T-helper 1 cell treated with Interleukin-12 subunit alpha and Interleukin-12 subunit beta and Interleukin-4 antibody, amounts not matched to agents 30 μg/mL and 1 μg/mL, for 36 hours (primary cell): Measurements from ENCODE around the gene NCOA1.
"Not testable (repeated sequence)": the region's sequence is repeated elsewhere in the genome, so short reads cannot be mapped to it uniquely, and the experiment has no call there.

Experiments used
- H3K27ac Mint-ChIP-seq: one replicate; pipeline ENCODE4 v1.8.0; 2021; ENCODE audit warnings: mild to moderate bottlenecking, mixed read lengths
- H3K27me3 Mint-ChIP-seq: one replicate; pipeline ENCODE4 v1.8.0; 2021; ENCODE audit warnings: low read depth, mixed read lengths
- H3K36me3 Mint-ChIP-seq: one replicate; pipeline ENCODE4 v1.8.0; 2021; ENCODE audit warnings: low read depth, mixed read lengths
- H3K4me1 Mint-ChIP-seq: one replicate; pipeline ENCODE4 v1.8.0; 2021; ENCODE audit warnings: low read depth, mixed read lengths
- H3K4me3 Mint-ChIP-seq: one replicate; pipeline ENCODE4 v1.8.0; 2021; ENCODE audit warnings: mild to moderate bottlenecking, moderate library complexity, mixed read lengths
- H3K9me3 Mint-ChIP-seq: one replicate; pipeline ENCODE4 v1.8.0; 2021; ENCODE audit warnings: mixed read lengths

The NCOA1 gene

GRCh38 chr2:24792542-24792873 lies 301.5 kb downstream of the NCOA1 start:
- H3K27ac Mint-ChIP-seq, result peak overlapping the region; percentile 99
- no peaks in the 10 kb centered on the region for H3K27me3 Mint-ChIP-seq
- peak overlapping the region; percentile 95 for H3K4me3 Mint-ChIP-seq
- peaks cover 28% of the 10 kb centered on the region for H3K4me1 Mint-ChIP-seq
- H3K36me3 Mint-ChIP-seq, result peaks cover 20% of the 10 kb centered on the region
- no peaks in the 10 kb centered on the region for H3K9me3 Mint-ChIP-seq

DNA sequence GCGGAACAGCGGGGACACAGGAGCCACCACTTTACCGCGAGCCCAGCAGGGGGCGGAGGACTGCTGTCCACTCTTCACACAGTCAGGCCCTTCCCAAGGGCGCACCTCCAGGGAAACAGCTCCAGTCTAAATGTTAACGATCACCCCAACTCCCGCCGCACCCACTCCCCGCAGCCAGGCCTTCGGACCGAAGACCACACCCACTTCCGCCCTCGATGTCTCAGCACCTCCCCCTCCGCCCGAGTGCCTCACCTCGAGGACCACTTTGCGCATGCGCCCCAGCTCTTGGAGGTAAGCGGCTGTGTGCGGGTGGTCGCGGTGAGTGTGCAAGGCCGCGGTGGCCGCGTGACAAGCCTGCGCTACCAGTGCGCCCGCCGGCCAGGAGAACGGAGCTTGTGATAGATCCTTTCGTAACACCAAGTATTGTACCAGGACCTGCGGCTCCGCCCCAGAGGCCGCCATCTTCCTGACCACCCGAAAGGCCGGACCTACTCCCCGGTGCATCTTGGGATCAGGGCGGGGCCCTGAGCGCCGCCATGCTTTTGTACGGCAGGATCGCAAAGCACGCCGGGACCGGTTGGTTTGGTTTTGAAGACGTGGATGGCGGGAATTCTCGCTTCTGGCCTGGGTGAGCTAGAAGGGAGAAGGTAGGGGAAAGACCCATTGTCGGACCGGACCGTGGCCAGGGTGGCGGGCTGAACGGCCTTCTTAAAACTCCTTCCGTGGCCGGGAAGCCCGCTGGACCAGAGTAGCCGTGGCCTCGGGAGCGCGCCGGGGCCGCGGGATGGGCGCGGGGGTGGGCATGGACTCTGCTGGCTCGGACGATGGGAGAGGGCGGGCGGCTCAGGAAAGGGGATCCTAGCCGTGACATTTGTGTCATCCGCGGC lies 302.1 kb downstream of the NCOA1 start, which contains the start of the genes CENPO and PTRHD1:
Gene CENPO (plus strand): TSS at position 552 of the 887 bp plus-strand sequence. CDS start 495 bp downstream, outside the sequence.
Gene PTRHD1 (minus strand): TSS at position 518 of the 887 bp plus-strand sequence. CDS start 14 bp downstream, at position 504.
- H3K4me3 Mint-ChIP-seq, result peak within 1 kb of the TSS; percentile 95
- H3K4me1 Mint-ChIP-seq, result peaks cover 30% of the 10 kb centered on the region
- H3K27me3 Mint-ChIP-seq, result no peaks in the 10 kb centered on the region

GRCh38 chr2:24793761-24794435 lies 302.8 kb downstream of the NCOA1 start:
- peaks cover 25% of the 10 kb centered on the region for H3K36me3 Mint-ChIP-seq
- H3K27ac Mint-ChIP-seq, result peak overlapping the region; percentile 99
- H3K27me3 Mint-ChIP-seq, result no peaks in the 10 kb centered on the region
- no peaks in the 10 kb centered on the region for H3K9me3 Mint-ChIP-seq
- peak overlapping the region; percentile 95 for H3K4me3 Mint-ChIP-seq
- peaks cover 33% of the 10 kb centered on the region for H3K4me1 Mint-ChIP-seq

More for the DNA sequence above, 302.1 kb downstream of the NCOA1 start, which contains the start of the genes CENPO and PTRHD1:
- Mint-ChIP-seq H3K9me3 (no peaks in the 10 kb centered on the region), H3K27ac (peak within 1 kb of the TSS; percentile 99), H3K36me3 (peaks cover 24% of the 10 kb centered on the region)

- H3K4me1 Mint-ChIP-seq, result peaks cover 30% of the 10 kb centered on the region
- H3K27ac Mint-ChIP-seq, result no peak overlapping the region
- no peak overlapping the region for H3K4me3 Mint-ChIP-seq
- no peaks in the 10 kb centered on the region for H3K27me3 Mint-ChIP-seq
- no peaks in the 10 kb centered on the region for H3K9me3 Mint-ChIP-seq
- H3K36me3 Mint-ChIP-seq, result peaks cover 40% of the 10 kb centered on the region
These were observed 306.6 kb downstream of the NCOA1 start for GRCh38 chr2:24797644-24798043.

DNA sequence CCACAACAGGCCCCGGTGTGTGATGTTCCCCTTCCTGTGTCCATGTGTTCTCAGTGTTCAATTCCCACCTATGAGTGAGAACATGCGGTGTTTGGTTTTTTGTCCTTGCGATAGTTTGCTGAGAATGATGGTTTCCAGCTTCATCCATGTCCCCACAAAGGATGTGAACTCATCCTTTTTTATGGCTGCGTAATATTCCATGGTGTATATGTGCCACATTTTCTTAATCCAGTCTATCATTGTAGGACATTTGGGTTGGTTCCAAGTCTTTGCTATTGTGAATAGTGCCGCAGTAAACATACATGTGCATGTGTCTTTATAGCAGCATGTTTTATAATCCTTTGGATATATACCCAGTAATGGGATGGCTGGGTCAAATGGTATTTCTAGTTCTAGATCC lies 309.4 kb downstream of the NCOA1 start:
- H3K27ac Mint-ChIP-seq, H3K9me3 Mint-ChIP-seq, H3K27me3 Mint-ChIP-seq, H3K4me3 Mint-ChIP-seq: not testable (repeated sequence)
- Mint-ChIP-seq H3K36me3 (peaks cover 53% of the 10 kb centered on the region), H3K4me1 (peaks cover 28% of the 10 kb centered on the region)

GRCh38 chr2:24805811-24806660 lies 315.0 kb downstream of the NCOA1 start:
- Mint-ChIP-seq H3K36me3 (peaks cover 38% of the 10 kb centered on the region), H3K4me1 (peaks cover 28% of the 10 kb centered on the region)
- H3K9me3 Mint-ChIP-seq, H3K27ac Mint-ChIP-seq, H3K4me3 Mint-ChIP-seq, H3K27me3 Mint-ChIP-seq: not testable (repeated sequence)

GRCh38 chr2:24806661-24807036 lies 315.6 kb downstream of the NCOA1 start:
- peak overlapping the region; percentile 5 for H3K27ac Mint-ChIP-seq
- peaks cover 35% of the 10 kb centered on the region for H3K36me3 Mint-ChIP-seq

GRCh38 chr2:24809316-24810007 lies 318.4 kb downstream of the NCOA1 start:
- H3K27me3 Mint-ChIP-seq, result no peaks in the 10 kb centered on the region
- peaks cover 30% of the 10 kb centered on the region for H3K36me3 Mint-ChIP-seq
- peaks cover 24% of the 10 kb centered on the region for H3K4me1 Mint-ChIP-seq
- no peak overlapping the region for H3K27ac Mint-ChIP-seq
- no peak overlapping the region for H3K4me3 Mint-ChIP-seq
- H3K9me3 Mint-ChIP-seq, result no peaks in the 10 kb centered on the region

More at GRCh38 chr2:24806661-24807036, 315.6 kb downstream of the NCOA1 start:
- Mint-ChIP-seq H3K9me3 (no peaks in the 10 kb centered on the region), H3K27me3 (no peaks in the 10 kb centered on the region), H3K4me1 (peaks cover 28% of the 10 kb centered on the region), H3K4me3 (no peak overlapping the region)

- H3K27me3 Mint-ChIP-seq, result no peaks in the 10 kb centered on the region
- no peaks in the 10 kb centered on the region for H3K9me3 Mint-ChIP-seq
- peak overlapping the region; percentile 42 for H3K27ac Mint-ChIP-seq
- H3K4me1 Mint-ChIP-seq, result peaks cover 9% of the 10 kb centered on the region
- peaks cover 34% of the 10 kb centered on the region for H3K36me3 Mint-ChIP-seq
- H3K4me3 Mint-ChIP-seq, result no peak overlapping the region
These were observed 322.7 kb downstream of the NCOA1 start for GRCh38 chr2:24813691-24814137.

DNA sequence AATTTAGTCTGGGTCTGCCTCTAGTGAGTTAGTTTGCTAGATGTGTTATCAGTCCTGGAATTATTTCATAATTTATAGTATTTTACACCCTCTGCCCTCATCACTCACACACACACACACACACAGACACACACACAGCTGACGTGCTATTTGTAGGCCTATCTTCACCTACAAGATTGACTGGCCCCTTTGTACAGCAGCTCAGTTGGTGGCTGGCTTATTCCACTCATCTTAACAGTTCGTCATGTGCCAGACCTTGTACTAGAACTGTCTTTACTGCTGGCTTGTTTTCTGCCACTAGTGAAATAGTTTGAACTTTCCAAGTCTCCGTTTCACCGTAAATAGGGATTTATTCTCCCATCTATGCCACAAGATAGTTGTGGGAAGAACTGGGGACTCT lies 323.5 kb downstream of the NCOA1 start:
- no peaks in the 10 kb centered on the region for H3K9me3 Mint-ChIP-seq
- H3K27ac Mint-ChIP-seq, result no peak overlapping the region
- no peaks in the 10 kb centered on the region for H3K27me3 Mint-ChIP-seq
- no peak overlapping the region for H3K4me3 Mint-ChIP-seq
- peaks cover 38% of the 10 kb centered on the region for H3K36me3 Mint-ChIP-seq
- peaks cover 5% of the 10 kb centered on the region for H3K4me1 Mint-ChIP-seq

GRCh38 chr2:24815171-24815570 lies 324.1 kb downstream of the NCOA1 start:
- peaks cover 5% of the 10 kb centered on the region for H3K4me1 Mint-ChIP-seq
- H3K36me3 Mint-ChIP-seq, result peaks cover 38% of the 10 kb centered on the region
- no peak overlapping the region for H3K4me3 Mint-ChIP-seq
- H3K27ac Mint-ChIP-seq, result no peak overlapping the region
- no peaks in the 10 kb centered on the region for H3K27me3 Mint-ChIP-seq
- H3K9me3 Mint-ChIP-seq, result no peaks in the 10 kb centered on the region

DNA sequence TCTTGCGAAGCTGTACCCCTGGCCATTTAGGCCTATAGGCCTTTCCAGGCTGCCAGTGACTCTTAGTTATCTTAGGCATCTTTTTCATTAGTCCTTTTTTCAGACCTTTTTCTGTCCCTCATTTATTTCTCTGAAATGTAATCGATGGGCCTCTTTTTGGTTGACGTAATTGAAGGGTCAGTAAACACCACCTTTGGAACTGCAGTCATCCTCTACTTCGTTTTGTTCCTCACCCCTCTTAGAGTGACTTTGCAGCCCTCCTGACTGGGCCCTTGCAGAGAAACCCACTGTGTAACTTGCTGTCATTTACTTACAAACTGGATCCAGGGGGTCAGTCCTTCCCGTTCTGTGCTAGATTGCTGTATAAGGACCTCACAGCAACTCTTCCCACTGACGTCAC lies 325.4 kb downstream of the NCOA1 start:
- Mint-ChIP-seq H3K27me3 (no peaks in the 10 kb centered on the region), H3K36me3 (peaks cover 46% of the 10 kb centered on the region), H3K4me1 (peaks cover 5% of the 10 kb centered on the region), H3K27ac (no peak overlapping the region), H3K9me3 (no peaks in the 10 kb centered on the region), H3K4me3 (no peak overlapping the region)

- no peak overlapping the region for H3K27ac Mint-ChIP-seq
- peaks cover 46% of the 10 kb centered on the region for H3K36me3 Mint-ChIP-seq
- H3K9me3 Mint-ChIP-seq, result no peaks in the 10 kb centered on the region
These were observed 325.8 kb downstream of the NCOA1 start for GRCh38 chr2:24816884-24817283.

More at GRCh38 chr2:24816884-24817283, 325.8 kb downstream of the NCOA1 start:
- H3K4me3 Mint-ChIP-seq, result no peak overlapping the region
- H3K27me3 Mint-ChIP-seq, result no peaks in the 10 kb centered on the region
- H3K4me1 Mint-ChIP-seq, result peaks cover 5% of the 10 kb centered on the region
